Measurements from ENCODE around the gene NSG1. TPM values are rescaled to one million over a fixed set of nuclear protein-coding genes. Genes with fewer than 3 reads are reported as not detected.

Gene NSG1
- total RNA-seq, 1 donor from 2014 or later, result 10.6 TPM

- H3K9me3 Mint-ChIP-seq (ENCODE audit: unreplicated experiment), result peaks cover 3% of the 10 kb centered on the region
- Histone ChIP-seq H3K4me1 (ENCODE audit: insufficient read depth, low read length) (no peaks in the 10 kb centered on the region), H2AFZ (ENCODE audit: low read depth, low read length) (no peak overlapping the region), H3K4me2 (ENCODE audit: low read length) (no peak overlapping the region), H3K27me3 (ENCODE audit: insufficient read depth, low read length) (no peaks in the 10 kb centered on the region), H3K79me2 (ENCODE audit: insufficient read depth, low read length) (no peaks in the 10 kb centered on the region), H3K9ac (ENCODE audit: low read length) (no peak overlapping the region), H3K9me3 (ENCODE audit: insufficient read depth, low read depth, low read length) (no peaks in the 10 kb centered on the region), H3K27ac (ENCODE audit: low read depth, low read length) (no peak overlapping the region), H4K20me1 (ENCODE audit: insufficient read depth, low read length) (no peaks in the 10 kb centered on the region), H3K4me3 (ENCODE audit: insufficient read depth, low read depth, low read length) (no peak overlapping the region), H3K36me3 (ENCODE audit: insufficient read depth, low read length) (no peaks in the 10 kb centered on the region)
- no peak for TF ChIP-seq EZH2 (IDR thresholded peaks at IDR 0.05; ENCODE audit: insufficient read depth, low read length)
- TF ChIP-seq, protein P1, sequence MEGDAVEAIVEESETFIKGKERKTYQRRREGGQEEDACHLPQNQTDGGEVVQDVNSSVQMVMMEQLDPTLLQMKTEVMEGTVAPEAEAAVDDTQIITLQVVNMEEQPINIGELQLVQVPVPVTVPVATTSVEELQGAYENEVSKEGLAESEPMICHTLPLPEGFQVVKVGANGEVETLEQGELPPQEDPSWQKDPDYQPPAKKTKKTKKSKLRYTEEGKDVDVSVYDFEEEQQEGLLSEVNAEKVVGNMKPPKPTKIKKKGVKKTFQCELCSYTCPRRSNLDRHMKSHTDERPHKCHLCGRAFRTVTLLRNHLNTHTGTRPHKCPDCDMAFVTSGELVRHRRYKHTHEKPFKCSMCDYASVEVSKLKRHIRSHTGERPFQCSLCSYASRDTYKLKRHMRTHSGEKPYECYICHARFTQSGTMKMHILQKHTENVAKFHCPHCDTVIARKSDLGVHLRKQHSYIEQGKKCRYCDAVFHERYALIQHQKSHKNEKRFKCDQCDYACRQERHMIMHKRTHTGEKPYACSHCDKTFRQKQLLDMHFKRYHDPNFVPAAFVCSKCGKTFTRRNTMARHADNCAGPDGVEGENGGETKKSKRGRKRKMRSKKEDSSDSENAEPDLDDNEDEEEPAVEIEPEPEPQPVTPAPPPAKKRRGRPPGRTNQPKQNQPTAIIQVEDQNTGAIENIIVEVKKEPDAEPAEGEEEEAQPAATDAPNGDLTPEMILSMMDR (IDR thresholded peaks at IDR 0.05; ENCODE audit: insufficient read depth, low read depth, low read length), result no peak
- H3K27me3 Mint-ChIP-seq (ENCODE audit: low read depth, unreplicated experiment), result peaks cover 5% of the 10 kb centered on the region
- no peak for DNase-seq (ENCODE audit: low read depth)
- FAIRE-seq, result no peak
- H3K4me3 Mint-ChIP-seq (ENCODE audit: unreplicated experiment), result no peak overlapping the region
- H3K27ac Mint-ChIP-seq (ENCODE audit: unreplicated experiment), result no peak overlapping the region
- H3K36me3 Mint-ChIP-seq (ENCODE audit: low read depth, unreplicated experiment), result peaks cover 12% of the 10 kb centered on the region
- H3K4me1 Mint-ChIP-seq (ENCODE audit: low read depth, unreplicated experiment), result no peaks in the 10 kb centered on the region
Observed at GRCh38 chr4:4413373-4413725, 26.4 kb downstream of the NSG1 start.

GRCh38 chr4:4413806-4414205 lies 26.9 kb downstream of the NSG1 start:
- Histone ChIP-seq H3K36me3 (ENCODE audit: insufficient read depth, low read length) (no peaks in the 10 kb centered on the region), H2AFZ (ENCODE audit: low read depth, low read length) (no peak overlapping the region), H3K27me3 (ENCODE audit: insufficient read depth, low read length) (no peaks in the 10 kb centered on the region), H3K4me3 (ENCODE audit: insufficient read depth, low read depth, low read length) (no peak overlapping the region), H3K9me3 (ENCODE audit: insufficient read depth, low read depth, low read length) (no peaks in the 10 kb centered on the region), H4K20me1 (ENCODE audit: insufficient read depth, low read length) (no peaks in the 10 kb centered on the region), H3K4me2 (ENCODE audit: low read length) (no peak overlapping the region), H3K4me1 (ENCODE audit: insufficient read depth, low read length) (no peaks in the 10 kb centered on the region), H3K79me2 (ENCODE audit: insufficient read depth, low read length) (no peaks in the 10 kb centered on the region), H3K27ac (ENCODE audit: low read depth, low read length) (no peak overlapping the region), H3K9ac (ENCODE audit: low read length) (no peak overlapping the region)
- TF ChIP-seq, protein P1 (IDR thresholded peaks at IDR 0.05; ENCODE audit: insufficient read depth, low read depth, low read length), result no peak
- no peak for TF ChIP-seq EZH2 (IDR thresholded peaks at IDR 0.05; ENCODE audit: insufficient read depth, low read length)
- H3K4me1 Mint-ChIP-seq (ENCODE audit: low read depth, unreplicated experiment), result no peaks in the 10 kb centered on the region
- H3K4me3 Mint-ChIP-seq (ENCODE audit: unreplicated experiment), result no peak overlapping the region
- H3K9me3 Mint-ChIP-seq (ENCODE audit: unreplicated experiment), result peaks cover 3% of the 10 kb centered on the region
- peaks cover 5% of the 10 kb centered on the region for H3K27me3 Mint-ChIP-seq (ENCODE audit: low read depth, unreplicated experiment)
- FAIRE-seq (no peak), DNase-seq (ENCODE audit: low read depth) (no peak)
- H3K36me3 Mint-ChIP-seq (ENCODE audit: low read depth, unreplicated experiment), result peaks cover 12% of the 10 kb centered on the region
- H3K27ac Mint-ChIP-seq (ENCODE audit: unreplicated experiment), result no peak overlapping the region

GRCh38 chr4:4415107-4415805 lies 28.4 kb downstream of the NSG1 start:
- Mint-ChIP-seq H3K36me3 (ENCODE audit: low read depth, unreplicated experiment) (peaks cover 17% of the 10 kb centered on the region), H3K27ac (ENCODE audit: unreplicated experiment) (no peak overlapping the region), H3K9me3 (ENCODE audit: unreplicated experiment) (peaks cover 3% of the 10 kb centered on the region), H3K4me1 (ENCODE audit: low read depth, unreplicated experiment) (no peaks in the 10 kb centered on the region), H3K4me3 (ENCODE audit: unreplicated experiment) (no peak overlapping the region), H3K27me3 (ENCODE audit: low read depth, unreplicated experiment) (peaks cover 3% of the 10 kb centered on the region)
- Histone ChIP-seq H3K4me3 (ENCODE audit: insufficient read depth, low read depth, low read length) (no peak overlapping the region), H3K36me3 (ENCODE audit: insufficient read depth, low read length) (peaks cover 7% of the 10 kb centered on the region), H3K9me3 (ENCODE audit: insufficient read depth, low read depth, low read length) (no peaks in the 10 kb centered on the region), H3K9ac (ENCODE audit: low read length) (no peak overlapping the region), H4K20me1 (ENCODE audit: insufficient read depth, low read length) (no peaks in the 10 kb centered on the region), H3K27ac (ENCODE audit: low read depth, low read length) (no peak overlapping the region), H3K27me3 (ENCODE audit: insufficient read depth, low read length) (no peaks in the 10 kb centered on the region), H3K79me2 (ENCODE audit: insufficient read depth, low read length) (no peaks in the 10 kb centered on the region), H3K4me1 (ENCODE audit: insufficient read depth, low read length) (no peaks in the 10 kb centered on the region), H3K4me2 (ENCODE audit: low read length) (no peak overlapping the region), H2AFZ (ENCODE audit: low read depth, low read length) (no peak overlapping the region)
- FAIRE-seq (no peak), DNase-seq (ENCODE audit: low read depth) (no peak)
- no peak for TF ChIP-seq EZH2 (IDR thresholded peaks at IDR 0.05; ENCODE audit: insufficient read depth, low read length)
- TF ChIP-seq, protein P1 (IDR thresholded peaks at IDR 0.05; ENCODE audit: insufficient read depth, low read depth, low read length), result no peak

Data from astrocyte (in vitro differentiated cells and primary cell).